AG09319 (cell line): ENCODE results near the gene STARD9.

Source experiments
- DNase-seq: peaks from one replicate; pipeline ENCODE4 v3.0.0-alpha.2; 2010; ENCODE audit warnings: low read depth; ENCODE audit errors: extremely low read depth
- CTCF ChIP-seq: IDR thresholded peaks from 2 replicates; pipeline ENCODE4 v1.5.1; 2011; ENCODE audit warnings: low read depth, mild to moderate bottlenecking, inconsistent platforms, low read length, moderate library complexity

STARD9 gene

GRCh38 chr15:42604894-42605744 lies 29.7 kb downstream of the STARD9 start:
- no peak for TF ChIP-seq CTCF
- no peak for DNase-seq

GRCh38 chr15:42605796-42606195 lies 30.4 kb downstream of the STARD9 start:
- TF ChIP-seq CTCF, result no peak
- no peak for DNase-seq

- no peak for DNase-seq
- TF ChIP-seq CTCF, result no peak
Observed at GRCh38 chr15:42608110-42608531, 32.7 kb downstream of the STARD9 start.

GRCh38 chr15:42608752-42609488 lies 33.5 kb downstream of the STARD9 start:
- no peak for TF ChIP-seq CTCF
- DNase-seq, result no peak

- TF ChIP-seq CTCF, result no peak
- no peak for DNase-seq
Observed at GRCh38 chr15:42611532-42611931, 36.1 kb downstream of the STARD9 start.

GRCh38 chr15:42612367-42612912 lies 37.0 kb downstream of the STARD9 start:
- no peak for DNase-seq
- TF ChIP-seq CTCF, result no peak

GRCh38 chr15:42616107-42616506 lies 40.7 kb downstream of the STARD9 start:
- no peak for DNase-seq
- no peak for TF ChIP-seq CTCF
